ENCODE data around the gene SYTL1.

The SYTL1 gene

GRCh38 chr1:27377760-27378495 is 36.1 kb downstream of the SYTL1 start:
- no peak for TF ChIP-seq CTCF (IDR thresholded peaks at IDR 0.05; ENCODE audit: extremely low read depth, missing control alignments)
- DNase-seq (ENCODE audit: low spot score): no peak

GRCh38 chr1:27379564-27380122 is 37.8 kb downstream of the SYTL1 start:
- TF ChIP-seq CTCF (IDR thresholded peaks at IDR 0.05; ENCODE audit: extremely low read depth, missing control alignments): no peak

GRCh38 chr1:27380224-27380623 is 38.4 kb downstream of the SYTL1 start:
- TF ChIP-seq CTCF (IDR thresholded peaks at IDR 0.05; ENCODE audit: extremely low read depth, missing control alignments): no peak
- no peak for DNase-seq (ENCODE audit: low spot score)

More at GRCh38 chr1:27379564-27380122, 37.8 kb downstream of the SYTL1 start:
- no peak for DNase-seq (ENCODE audit: low spot score)

- DNase-seq (ENCODE audit: low spot score): no peak
- TF ChIP-seq CTCF (IDR thresholded peaks at IDR 0.05; ENCODE audit: extremely low read depth, missing control alignments): no peak
Observed at GRCh38 chr1:27380766-27381733, 39.2 kb downstream of the SYTL1 start.

GRCh38 chr1:27381969-27382762 is 40.3 kb downstream of the SYTL1 start:
- no peak for DNase-seq (ENCODE audit: low spot score)
- no peak for TF ChIP-seq CTCF (IDR thresholded peaks at IDR 0.05; ENCODE audit: extremely low read depth, missing control alignments)

GRCh38 chr1:27383039-27383605 is 41.3 kb downstream of the SYTL1 start, which contains the start of gene CD164L2:
Gene CD164L2, minus strand, starts transcription at chr1:27383333. Its CDS starts 94 bp downstream, at chr1:27383239.
- TF ChIP-seq CTCF (IDR thresholded peaks at IDR 0.05; ENCODE audit: extremely low read depth, missing control alignments): no peak
- no peak for DNase-seq (ENCODE audit: low spot score)
